ENCODE data around the gene KHK.

The KHK gene

GRCh38 chr2:27086724-27087593, at the start of gene KHK:
Gene KHK (plus strand): TSS chr2:27086772. CDS start chr2:27087260, 488 bp downstream.
- no peak for DNase-seq (ENCODE audit: low read depth in 2 of 2, low spot score in 1 of 2)

GRCh38 chr2:27038012-27038411, 48.6 kb upstream of the KHK start:
- DNase-seq (ENCODE audit: low read depth in 2 of 2, low spot score in 1 of 2): no peak

GRCh38 chr2:27038631-27039339, 47.8 kb upstream of the KHK start:
- DNase-seq (ENCODE audit: low read depth in 2 of 2, low spot score in 1 of 2): no peak

GRCh38 chr2:27039426-27039825, 47.1 kb upstream of the KHK start:
- no peak for DNase-seq (ENCODE audit: low read depth in 2 of 2, low spot score in 1 of 2)

GRCh38 chr2:27039871-27040270, 46.7 kb upstream of the KHK start:
- no peak for DNase-seq (ENCODE audit: low read depth in 2 of 2, low spot score in 1 of 2)

GRCh38 chr2:27040282-27040681, 46.3 kb upstream of the KHK start:
- DNase-seq (ENCODE audit: low read depth in 2 of 2, low spot score in 1 of 2): no peak

- no peak for DNase-seq (ENCODE audit: low read depth in 2 of 2, low spot score in 1 of 2)
Observed at GRCh38 chr2:27041752-27042151, 44.8 kb upstream of the KHK start.

- DNase-seq (ENCODE audit: low read depth in 2 of 2, low spot score in 1 of 2): no peak
Observed at GRCh38 chr2:27042159-27042661, 44.4 kb upstream of the KHK start.

- no peak for DNase-seq (ENCODE audit: low read depth in 2 of 2, low spot score in 1 of 2)
Observed at GRCh38 chr2:27042985-27043634, 43.5 kb upstream of the KHK start.

- DNase-seq (ENCODE audit: low read depth in 2 of 2, low spot score in 1 of 2): peak; percentile 23 to 57
Observed at GRCh38 chr2:27049422-27050280, 36.9 kb upstream of the KHK start.

- peak; percentile 77 to 87 for DNase-seq (ENCODE audit: low read depth in 2 of 2, low spot score in 1 of 2)
Observed at GRCh38 chr2:27050281-27050995, 36.1 kb upstream of the KHK start.

GRCh38 chr2:27050996-27051901, 35.3 kb upstream of the KHK start, which contains the start of gene AGBL5:
Gene AGBL5 (plus strand): TSS chr2:27051668. CDS start chr2:27052959, 1,291 bp downstream.
- peak; percentile 91 to 92 for DNase-seq (ENCODE audit: low read depth in 2 of 2, low spot score in 1 of 2)

GRCh38 chr2:27051902-27052645, 34.5 kb upstream of the KHK start:
- peak in 1 of 2 donors; percentile 21 for DNase-seq (ENCODE audit: low read depth in 2 of 2, low spot score in 1 of 2)

- no peak for DNase-seq (ENCODE audit: low read depth in 2 of 2, low spot score in 1 of 2)
Observed at GRCh38 chr2:27053321-27053720, 33.3 kb upstream of the KHK start.

GRCh38 chr2:27053776-27054175, 32.8 kb upstream of the KHK start:
- DNase-seq (ENCODE audit: low read depth in 2 of 2, low spot score in 1 of 2): no peak

GRCh38 chr2:27054721-27055120, 31.9 kb upstream of the KHK start:
- no peak for DNase-seq (ENCODE audit: low read depth in 2 of 2, low spot score in 1 of 2)

GRCh38 chr2:27057184-27057583, 29.4 kb upstream of the KHK start:
- no peak for DNase-seq (ENCODE audit: low read depth in 2 of 2, low spot score in 1 of 2)

GRCh38 chr2:27058210-27058609, 28.4 kb upstream of the KHK start:
- no peak for DNase-seq (ENCODE audit: low read depth in 2 of 2, low spot score in 1 of 2)

All from stimulated activated CD8-positive, alpha-beta memory T cell treated with anti-CD3 and anti-CD28 coated beads, Interleukin-4, amount 100 ng/mL, for 4 hours (primary cell).